HepG2 (cell line): ENCODE data around the gene NUBPL. TPM values are rescaled to one million over a fixed set of nuclear protein-coding genes. Genes with fewer than 3 reads are reported as not detected.
A peak's percentile ranks its signal among the peaks of the same experiment; 100 is the strongest.

ENCODE experiments used
- CREB1 ChIP-seq, 2 experiments: fragments of 450-650 bp in 1 of 2; IDR thresholded peaks; 2 replicates each; pipeline ENCODE4 v1.6.1; 2016 to 2017; ENCODE audit warnings: control low read depth in 1 of 2, mild to moderate bottlenecking in 1 of 2, missing compliant biosample characterization in 1 of 2, missing genetic modification characterization in 1 of 2
- FOXA3 ChIP-seq: IDR thresholded peaks from 2 replicates; pipeline ENCODE4 v1.6.1; 2016; ENCODE audit warnings: missing genetic modification reagents, missing compliant biosample characterization
- GATA4 ChIP-seq: sonication (generic); IDR thresholded peaks from 2 replicates; pipeline ENCODE4 v1.6.1; 2016; ENCODE audit warnings: antibody characterized with exemption, low read depth, borderline replicate concordance
- HNRNPLL ChIP-seq: fragments of 200-400 bp; formaldehyde crosslinking; IDR thresholded peaks from 2 replicates; pipeline ENCODE4 v1.6.1; 2017; ENCODE audit warnings: mild to moderate bottlenecking, low read depth, low read length; ENCODE audit not compliant: poor library complexity, severe bottlenecking
- IRF2 ChIP-seq: IDR thresholded peaks from 2 replicates; pipeline ENCODE4 v1.6.1; 2018; ENCODE audit warnings: missing genetic modification reagents, missing compliant biosample characterization
- KDM5A ChIP-seq: fragments of 200-600 bp; sonication (generic); IDR thresholded peaks from 2 replicates; pipeline ENCODE4 v1.7.0; 2018; ENCODE audit warnings: antibody characterized with exemption, mild to moderate bottlenecking, low read length, borderline replicate concordance
- NFYC ChIP-seq: IDR thresholded peaks from 2 replicates; pipeline ENCODE4 v1.6.1; 2016; ENCODE audit warnings: missing genetic modification reagents, missing compliant biosample characterization
- NR0B2 ChIP-seq: sonication (generic); formaldehyde crosslinking; IDR thresholded peaks from 2 replicates; pipeline ENCODE4 v1.4.0; 2020; ENCODE audit warnings: mild to moderate bottlenecking, missing genetic modification reagents
- NRL ChIP-seq: sonication (generic); formaldehyde crosslinking; IDR thresholded peaks from 2 replicates; pipeline ENCODE4 v1.5.0; 2020; ENCODE audit warnings: missing genetic modification reagents, mild to moderate bottlenecking, moderate library complexity, borderline replicate concordance
- PHF8 ChIP-seq: sonication (generic); formaldehyde crosslinking; IDR thresholded peaks from 2 replicates; pipeline ENCODE4 v1.5.0; 2020; ENCODE audit warnings: missing genetic modification reagents
- RCOR2 ChIP-seq: IDR thresholded peaks from 2 replicates; pipeline ENCODE4 v1.6.1; 2016; ENCODE audit warnings: missing biosample characterization, missing genetic modification reagents
- SSRP1 ChIP-seq: IDR thresholded peaks from 2 replicates; pipeline ENCODE4 v1.6.1; 2016; ENCODE audit warnings: control low read depth
- TAF1 ChIP-seq: sonication (generic); formaldehyde crosslinking; IDR thresholded peaks from 2 replicates; pipeline ENCODE4 v1.4.0; 2020; ENCODE audit warnings: missing genetic modification reagents
- THAP9 ChIP-seq: sonication (generic); formaldehyde crosslinking; IDR thresholded peaks from 2 replicates; pipeline ENCODE4; 2020; ENCODE audit warnings: missing genetic modification reagents, mild to moderate bottlenecking, borderline replicate concordance
- TMF1 ChIP-seq: sonication (generic); formaldehyde crosslinking; IDR thresholded peaks from 2 replicates; pipeline ENCODE4 v1.8.1; 2022; ENCODE audit warnings: low read depth, missing genetic modification reagents
- ZBTB20 ChIP-seq: sonication (generic); formaldehyde crosslinking; IDR thresholded peaks from 2 replicates; pipeline ENCODE4 v1.8.1; 2023; ENCODE audit warnings: missing genetic modification reagents, low read depth, mild to moderate bottlenecking, borderline replicate concordance
- ZBTB33 ChIP-seq: sonication (generic); formaldehyde crosslinking; IDR thresholded peaks from 2 replicates; pipeline ENCODE4 v1.4.0; 2020; ENCODE audit warnings: missing genetic modification reagents
- ZKSCAN5 ChIP-seq: sonication (generic); formaldehyde crosslinking; IDR thresholded peaks from 2 replicates; pipeline ENCODE4 v1.5.1; 2020; ENCODE audit warnings: mild to moderate bottlenecking, missing genetic modification reagents
- ZNF124 ChIP-seq: sonication (generic); formaldehyde crosslinking; IDR thresholded peaks from 2 replicates; pipeline ENCODE4 v1.4.0; 2020; ENCODE audit warnings: missing genetic modification reagents
- ZNF3 ChIP-seq: IDR thresholded peaks from 2 replicates; pipeline ENCODE4 v1.7.0; 2017; ENCODE audit warnings: inconsistent platforms
- ZNF354B ChIP-seq: sonication (generic); formaldehyde crosslinking; IDR thresholded peaks from 2 replicates; pipeline ENCODE4 v1.8.0; 2022; ENCODE audit warnings: mild to moderate bottlenecking, missing genetic modification reagents
- ZNF597 ChIP-seq: sonication (generic); formaldehyde crosslinking; IDR thresholded peaks from 2 replicates; pipeline ENCODE4 v1.5.0; 2020; ENCODE audit warnings: missing genetic modification reagents
- ZNF660 ChIP-seq: sonication (generic); formaldehyde crosslinking; IDR thresholded peaks from 2 replicates; pipeline ENCODE4 v1.5.1; 2020; ENCODE audit warnings: mild to moderate bottlenecking, low read depth, missing genetic modification reagents, borderline replicate concordance
- ZNF879 ChIP-seq: sonication (generic); formaldehyde crosslinking; IDR thresholded peaks from 2 replicates; pipeline ENCODE4 v1.8.1; 2023; ENCODE audit warnings: missing genetic modification reagents
- polyA plus RNA-seq, 8 experiments: library from polyadenylated mRNA; depleted of rRNA in 3 of 8; stranded (reverse) in 7 of 8; unstranded in 1 of 8; fragments of >200 nt; fragmentation: Illumina TruSeq in 4 of 8; extraction: Trizol in 4 of 8; gene quantifications; 2 replicates each; pipeline versions ENCODE4 v1.2.1 to v1.2.3, GENCODE V29; 2011 to 2016; ENCODE audit warnings: low read depth in 4 of 8, missing spikeins in 1 of 8, mixed read lengths in 1 of 8; ENCODE audit not compliant: insufficient read depth in 1 of 8
- total RNA-seq, 5 experiments: library from RNA; depleted of rRNA; stranded (reverse); fragments of >200 nt; fragmentation: Illumina TruSeq; extraction: Trizol; gene quantifications; 2 replicates each; pipeline ENCODE4 v1.2.3, GENCODE V29; 2016; ENCODE audit warnings: low read depth in 1 of 5

The NUBPL gene
- total and polyA plus RNA-seq, 2 of the 13 experiments (the other 11 are each of a cell fraction or from before 2014, with no cell fraction given): 21.3 to 44.1 TPM

- TF ChIP-seq GATA4: peak; percentile 87; the same call in 1 of the 2 replicates
- TF ChIP-seq ZNF660 (CRISPR knock-in tag): no peak
- 0 out of 2 replicates have a peak, but pooled peaks have one; percentile 25 for TF ChIP-seq ZNF597 (CRISPR knock-in tag)
- TF ChIP-seq TMF1 (CRISPR knock-in tag): peak; percentile 96
- TF ChIP-seq ZNF3 (CRISPR knock-in tag): peak; percentile 9; the same call in 1 of the 2 replicates
- peak; percentile 100 for TF ChIP-seq KDM5A
- peak; percentile 89 for TF ChIP-seq FOXA3 (CRISPR knock-in tag)
- peak; percentile 100 for TF ChIP-seq CREB1 (IDR thresholded peaks at IDR 0.05)
- TF ChIP-seq CREB1 (CRISPR knock-in tag; IDR thresholded peaks at IDR 0.05): peak; percentile 100
- no peak for TF ChIP-seq ZNF879 (CRISPR knock-in tag)
- TF ChIP-seq ZNF354B: peak; percentile 99
- TF ChIP-seq IRF2 (CRISPR knock-in tag): peak; percentile 99
- peak; percentile 68; the same call in 1 of the 2 replicates for TF ChIP-seq ZBTB20 (CRISPR knock-in tag)
- TF ChIP-seq SSRP1 (CRISPR knock-in tag): peak; percentile 92
- TF ChIP-seq PHF8 (CRISPR knock-in tag): peak; percentile 100
- TF ChIP-seq NFYC (CRISPR knock-in tag): peak; percentile 66
- TF ChIP-seq TAF1 (CRISPR knock-in tag): peak; percentile 97
- peak; percentile 25 for TF ChIP-seq RCOR2 (CRISPR knock-in tag)
- peak; percentile 97; the same call in 1 of the 2 replicates for TF ChIP-seq THAP9
- peak; percentile 81 for TF ChIP-seq HNRNPLL
- TF ChIP-seq ZKSCAN5: no peak
- TF ChIP-seq NRL (CRISPR knock-in tag): peak; percentile 100; the same call in 1 of the 2 replicates
- TF ChIP-seq ZBTB33 (CRISPR knock-in tag): peak; percentile 82
- TF ChIP-seq NR0B2 (CRISPR knock-in tag): no peak; the same call in 1 of the 2 replicates
- peak; percentile 90 for TF ChIP-seq ZNF124 (CRISPR knock-in tag)
These were observed at the start of gene NUBPL (continued) for GRCh38 chr14:31561155-31561846.
